GM19035 (cell line): Measurements from ENCODE around the gene PRSS35.
A peak's percentile ranks its signal among the peaks of the same experiment; 100 is the strongest.
"Not testable (repeated sequence)": the region's sequence is repeated elsewhere in the genome, so short reads cannot be mapped to it uniquely, and the experiment has no call there.

Experiments
- ATAC-seq: cut with Tn5 transposase; IDR thresholded peaks from one replicate; pipeline ENCODE4 v1.9.1; 2021; ENCODE audit not compliant: unreplicated experiment

Gene PRSS35

GRCh38 chr6:83517500-83517899 is 5.2 kb downstream of the PRSS35 start:
- ATAC-seq: no peak

GRCh38 chr6:83518816-83519480 is 6.6 kb downstream of the PRSS35 start:
- no peak for ATAC-seq

- ATAC-seq: peak; percentile 79
These were observed 23.8 kb downstream of the PRSS35 start for GRCh38 chr6:83536034-83536646.

DNA sequence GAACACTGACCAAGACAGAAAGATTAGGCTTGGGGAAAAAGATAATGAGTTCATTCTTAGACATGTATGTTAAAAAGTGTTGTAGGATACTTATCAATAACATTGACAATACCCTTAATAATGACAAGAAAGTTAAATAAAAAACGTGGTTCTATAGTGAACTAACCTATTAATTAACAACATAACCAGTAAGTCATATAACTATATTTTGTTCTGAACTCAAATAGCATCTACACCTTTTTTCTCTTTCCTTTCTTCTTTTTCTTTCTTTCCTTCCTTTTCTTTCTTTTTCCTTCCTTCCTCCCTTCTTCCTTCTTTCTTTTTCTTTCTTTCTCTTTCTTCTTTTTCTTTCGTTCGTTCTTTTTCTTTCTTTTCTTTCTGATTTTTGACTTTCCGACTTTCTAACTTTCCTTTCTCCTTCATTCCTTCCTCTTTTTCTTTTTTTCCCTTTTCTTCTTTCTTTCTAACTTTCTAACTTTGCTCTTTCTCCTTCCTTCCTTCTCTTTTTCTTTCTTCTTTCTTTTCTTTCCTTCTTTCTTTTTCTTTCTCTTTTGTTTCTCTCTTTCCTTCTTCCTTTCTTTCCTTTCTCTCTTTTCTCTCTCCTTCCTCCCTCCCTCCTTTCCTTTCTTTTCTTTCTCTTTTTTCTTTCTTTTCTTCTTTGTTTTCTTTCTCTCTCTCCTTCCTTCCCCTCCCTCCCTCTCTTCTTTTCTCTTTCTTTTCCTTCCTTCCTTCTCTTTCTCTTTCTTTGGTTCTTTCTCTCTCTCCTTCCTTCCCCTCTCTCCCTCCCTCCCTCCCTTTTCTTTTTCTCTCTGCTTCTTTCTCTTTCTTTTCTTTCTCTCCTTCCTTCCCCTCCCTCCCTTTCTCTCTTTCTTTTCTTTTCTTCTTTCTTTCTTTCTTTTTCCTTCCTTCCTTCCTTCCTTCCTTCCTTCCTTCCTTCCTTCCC is 24.6 kb downstream of the PRSS35 start:
- no peak for ATAC-seq

- ATAC-seq: no peak
These were observed 27.3 kb downstream of the PRSS35 start for GRCh38 chr6:83539678-83540077.

- no peak for ATAC-seq
These were observed 34.3 kb downstream of the PRSS35 start for GRCh38 chr6:83546636-83547035.

- ATAC-seq: not testable (repeated sequence)
These were observed 38.1 kb downstream of the PRSS35 start for GRCh38 chr6:83550482-83550881.

GRCh38 chr6:83551748-83552147 is 39.4 kb downstream of the PRSS35 start:
- ATAC-seq: not testable (repeated sequence)

GRCh38 chr6:83556871-83557270 is 44.5 kb downstream of the PRSS35 start:
- ATAC-seq: no peak

GRCh38 chr6:83558975-83559374 is 46.6 kb downstream of the PRSS35 start:
- ATAC-seq: no peak

GRCh38 chr6:83571663-83572185 is 59.4 kb downstream of the PRSS35 start:
- ATAC-seq: not testable (repeated sequence)

DNA sequence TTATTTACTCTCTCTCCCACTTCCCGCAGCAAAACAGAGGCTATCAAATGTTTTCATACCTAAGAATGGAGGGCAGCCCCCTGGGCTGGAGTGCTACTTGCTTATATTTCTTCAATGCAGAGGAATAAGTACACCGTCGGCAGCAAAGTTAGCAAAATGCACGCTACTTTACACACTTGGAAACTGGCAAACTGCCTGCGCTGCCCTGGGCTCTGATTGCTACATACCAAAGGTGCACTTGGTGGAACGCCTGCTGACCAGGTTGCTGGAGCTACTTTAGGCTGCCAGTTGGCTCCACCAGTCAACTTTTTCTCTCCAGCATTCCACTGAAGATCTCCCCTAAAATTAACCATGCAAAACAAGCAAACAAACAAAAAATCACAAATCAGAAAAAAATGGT is 62.4 kb downstream of the PRSS35 start:
- ATAC-seq: no peak
